Osteoblast (primary cell): ENCODE measurements around the gene TSSC4. TPM values are rescaled to one million over a fixed set of nuclear protein-coding genes. Genes with fewer than 3 reads are reported as not detected.

ENCODE experiments used
- DNase-seq: peaks from one replicate; pipeline ENCODE4 v3.0.0; 2011; ENCODE audit warnings: low spot score, mixed read lengths; ENCODE audit not compliant: insufficient read length; ENCODE audit errors: missing footprints
- H2AFZ ChIP-seq: 2 replicates; pipeline ENCODE4 v1.6.0; 2011; ENCODE audit warnings: mild to moderate bottlenecking, low read length
- H3K27ac ChIP-seq: 2 replicates; pipeline ENCODE4 v1.5.1; 2011; ENCODE audit warnings: mild to moderate bottlenecking, low read depth, low read length, moderate library complexity
- H3K27me3 ChIP-seq: 2 replicates; pipeline ENCODE4 v1.6.0; 2012; ENCODE audit warnings: mild to moderate bottlenecking, control low read depth, inconsistent platforms, low read length, moderate library complexity; ENCODE audit not compliant: insufficient read depth
- H3K36me3 ChIP-seq: 2 replicates; pipeline ENCODE4 v1.5.1; 2011; ENCODE audit warnings: mild to moderate bottlenecking, low read length, control low read depth, moderate library complexity; ENCODE audit not compliant: insufficient read depth
- H3K4me1 ChIP-seq: 2 replicates; pipeline ENCODE4 v1.5.1; 2011; ENCODE audit warnings: mild to moderate bottlenecking, low read length, control low read depth, moderate library complexity; ENCODE audit not compliant: insufficient read depth
- H3K4me2 ChIP-seq: 2 replicates; pipeline ENCODE4 v1.6.0; 2011; ENCODE audit warnings: mild to moderate bottlenecking, low read length; ENCODE audit not compliant: insufficient read depth
- H3K4me3 ChIP-seq: fragments of 200-600 bp; sonication (generic); 3 replicates; pipeline ENCODE4 v1.5.1; 2012; ENCODE audit warnings: mild to moderate bottlenecking, low read length, inconsistent platforms; ENCODE audit not compliant: insufficient read depth
- H3K79me2 ChIP-seq: 2 replicates; pipeline ENCODE4 v1.6.0; 2012; ENCODE audit warnings: mild to moderate bottlenecking, low read length, control low read depth, inconsistent platforms; ENCODE audit not compliant: insufficient read depth
- H3K9me3 ChIP-seq: 2 replicates; pipeline ENCODE4 v1.5.1; 2011; ENCODE audit warnings: low read depth, low read length, control low read depth
- H4K20me1 ChIP-seq: 2 replicates; pipeline ENCODE4 v1.6.0; 2012; ENCODE audit warnings: mild to moderate bottlenecking, low read length, control low read depth; ENCODE audit not compliant: insufficient read depth
- total RNA-seq: library from RNA; depleted of rRNA; stranded (reverse); fragments of >200 nt; gene quantifications from 2 replicates; pipeline ENCODE4 v1.2.3, GENCODE V29; 2012
- TF ChIP-seq, protein P1 (sequence below): IDR thresholded peaks from 2 replicates; pipeline ENCODE4 v1.5.1; 2011; ENCODE audit warnings: mild to moderate bottlenecking, low read depth, low read length, moderate library complexity; ENCODE audit errors: extremely low read depth

TSSC4 gene
- total RNA-seq, 1 donor: 46.7 TPM

DNA sequence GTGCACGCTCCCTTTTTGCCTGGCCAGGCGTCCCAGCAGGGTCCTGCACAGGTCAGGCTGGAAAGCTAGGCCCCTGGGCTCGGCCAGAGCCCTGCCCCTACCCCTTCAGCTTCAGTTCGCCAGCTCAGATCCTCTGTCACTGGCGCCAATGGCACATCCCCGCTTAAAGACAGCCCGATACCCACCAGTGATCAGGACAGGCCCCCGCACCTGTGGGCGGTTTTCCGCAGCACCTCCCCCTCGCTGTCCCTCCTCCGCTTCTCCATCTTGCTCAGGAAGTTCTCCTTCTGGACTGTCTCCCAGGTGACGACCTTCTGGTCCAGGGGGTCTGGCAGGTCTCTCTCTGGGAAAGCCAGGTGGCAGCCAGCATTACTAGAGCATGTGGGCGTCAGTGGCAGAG, 5.9 kb downstream of the TSSC4 start:
- peaks cover 14% of the 10 kb centered on the region for H3K79me2 ChIP-seq
- TF ChIP-seq, protein P1, sequence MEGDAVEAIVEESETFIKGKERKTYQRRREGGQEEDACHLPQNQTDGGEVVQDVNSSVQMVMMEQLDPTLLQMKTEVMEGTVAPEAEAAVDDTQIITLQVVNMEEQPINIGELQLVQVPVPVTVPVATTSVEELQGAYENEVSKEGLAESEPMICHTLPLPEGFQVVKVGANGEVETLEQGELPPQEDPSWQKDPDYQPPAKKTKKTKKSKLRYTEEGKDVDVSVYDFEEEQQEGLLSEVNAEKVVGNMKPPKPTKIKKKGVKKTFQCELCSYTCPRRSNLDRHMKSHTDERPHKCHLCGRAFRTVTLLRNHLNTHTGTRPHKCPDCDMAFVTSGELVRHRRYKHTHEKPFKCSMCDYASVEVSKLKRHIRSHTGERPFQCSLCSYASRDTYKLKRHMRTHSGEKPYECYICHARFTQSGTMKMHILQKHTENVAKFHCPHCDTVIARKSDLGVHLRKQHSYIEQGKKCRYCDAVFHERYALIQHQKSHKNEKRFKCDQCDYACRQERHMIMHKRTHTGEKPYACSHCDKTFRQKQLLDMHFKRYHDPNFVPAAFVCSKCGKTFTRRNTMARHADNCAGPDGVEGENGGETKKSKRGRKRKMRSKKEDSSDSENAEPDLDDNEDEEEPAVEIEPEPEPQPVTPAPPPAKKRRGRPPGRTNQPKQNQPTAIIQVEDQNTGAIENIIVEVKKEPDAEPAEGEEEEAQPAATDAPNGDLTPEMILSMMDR: no peak

DNA sequence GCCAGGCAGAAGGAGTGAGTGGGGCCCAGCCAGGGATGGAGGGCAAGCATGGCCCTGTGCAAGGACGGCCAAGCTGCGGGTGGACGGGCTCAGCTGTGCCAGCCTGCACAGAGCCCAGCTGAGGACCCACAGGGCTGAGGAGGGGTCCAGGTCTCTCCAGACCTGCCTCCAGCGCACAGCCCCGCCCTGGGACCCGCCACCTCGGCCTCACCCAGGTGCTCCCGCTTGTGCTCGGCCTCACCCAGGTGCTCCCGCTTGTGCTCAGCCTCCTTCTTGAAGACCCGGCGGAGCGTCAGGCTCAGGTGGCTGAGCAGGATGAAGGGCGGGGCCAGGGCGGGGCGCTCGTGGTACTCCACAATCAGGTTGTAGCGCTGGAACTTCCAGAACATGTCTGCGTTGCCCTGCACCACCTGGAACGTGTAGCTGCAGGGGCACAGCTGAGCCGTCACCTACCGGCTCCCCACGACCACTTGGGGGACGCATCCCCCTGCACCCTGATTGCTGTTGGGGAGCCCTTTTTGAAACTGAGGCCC, 6.4 kb downstream of the TSSC4 start:
- Histone ChIP-seq H3K9me3 (no peaks in the 10 kb centered on the region), H3K36me3 (peaks cover 17% of the 10 kb centered on the region), H3K4me1 (peaks cover 2% of the 10 kb centered on the region), H3K27me3 (no peaks in the 10 kb centered on the region), H3K79me2 (peaks cover 9% of the 10 kb centered on the region), H2AFZ (no peak overlapping the region), H3K4me3 (no peak overlapping the region), H3K27ac (no peak overlapping the region), H4K20me1 (peaks cover 2% of the 10 kb centered on the region), H3K4me2 (no peak overlapping the region)
- DNase-seq: no peak
- TF ChIP-seq, protein P1: no peak

More for the DNA sequence above, 5.9 kb downstream of the TSSC4 start:
- Histone ChIP-seq H3K4me1 (peaks cover 7% of the 10 kb centered on the region), H3K27ac (no peak overlapping the region), H3K36me3 (peaks cover 17% of the 10 kb centered on the region), H3K4me2 (no peak overlapping the region), H3K9me3 (no peaks in the 10 kb centered on the region), H2AFZ (no peak overlapping the region), H3K4me3 (no peak overlapping the region), H3K27me3 (no peaks in the 10 kb centered on the region), H4K20me1 (peaks cover 7% of the 10 kb centered on the region)
- no peak for DNase-seq

DNA sequence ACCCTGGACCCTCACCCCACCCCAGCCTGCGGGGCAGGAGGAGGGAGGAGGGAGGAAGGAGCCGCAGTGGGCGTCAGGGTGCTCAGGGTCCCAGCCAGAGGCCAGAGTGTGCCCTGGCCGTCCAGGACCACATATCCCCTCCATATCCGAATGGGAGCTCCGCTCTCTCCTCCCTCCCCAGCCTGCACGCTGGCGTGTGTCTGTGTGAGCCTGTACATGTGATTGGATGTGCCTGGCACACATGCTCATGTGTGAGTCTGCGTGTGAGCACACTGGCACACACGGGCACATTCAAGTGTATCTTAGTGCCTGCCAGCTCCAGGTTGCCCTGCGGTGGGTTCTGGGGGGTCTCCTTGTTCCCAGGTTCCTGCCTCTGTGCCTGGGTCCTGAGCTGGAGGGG, 8.1 kb downstream of the TSSC4 start:
- no peaks in the 10 kb centered on the region for H3K27me3 ChIP-seq
- no peak for DNase-seq

DNA sequence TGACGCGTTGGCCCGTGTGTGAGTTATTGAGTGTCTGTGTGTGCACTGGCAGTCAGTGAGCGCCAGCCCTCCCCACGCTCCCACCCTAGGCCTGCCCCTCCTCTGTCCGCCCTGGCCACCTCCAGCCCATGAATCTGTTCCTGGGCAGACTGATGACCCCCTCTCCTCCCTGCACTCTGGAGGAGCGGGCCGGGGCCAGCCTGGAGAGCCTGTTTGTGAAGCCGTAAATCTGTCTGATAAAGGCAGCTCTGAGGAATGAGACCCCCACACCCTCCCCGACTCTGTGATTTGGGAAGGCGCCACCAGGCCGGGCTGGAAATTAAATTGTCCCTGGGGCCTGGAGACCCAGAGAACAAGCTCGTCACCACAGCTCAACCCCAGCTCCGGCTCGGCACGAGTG, 8.6 kb downstream of the TSSC4 start:
- H2AFZ ChIP-seq: peak overlapping the region; percentile 71
- no peak overlapping the region for H3K27ac ChIP-seq
- TF ChIP-seq, protein P1: no peak
- DNase-seq: no peak
- no peak overlapping the region for H3K4me2 ChIP-seq
- H3K27me3 ChIP-seq: no peaks in the 10 kb centered on the region
- H3K4me1 ChIP-seq: no peaks in the 10 kb centered on the region
- H4K20me1 ChIP-seq: no peaks in the 10 kb centered on the region
- no peaks in the 10 kb centered on the region for H3K79me2 ChIP-seq
- H3K9me3 ChIP-seq: no peaks in the 10 kb centered on the region
- H3K4me3 ChIP-seq: no peak overlapping the region
- H3K36me3 ChIP-seq: no peaks in the 10 kb centered on the region

More for the DNA sequence above, 8.1 kb downstream of the TSSC4 start:
- Histone ChIP-seq H3K79me2 (no peaks in the 10 kb centered on the region), H3K9me3 (no peaks in the 10 kb centered on the region), H3K27ac (no peak overlapping the region), H2AFZ (no peak overlapping the region), H3K36me3 (peaks cover 4% of the 10 kb centered on the region), H3K4me1 (no peaks in the 10 kb centered on the region), H4K20me1 (no peaks in the 10 kb centered on the region), H3K4me2 (no peak overlapping the region), H3K4me3 (no peak overlapping the region)
- TF ChIP-seq, protein P1: no peak
